ENCODE measurements around the gene KANSL1L. TPM values are rescaled to one million over a fixed set of nuclear protein-coding genes. Genes with fewer than 3 reads are reported as not detected.

KANSL1L gene
- total and polyA plus RNA-seq, 11 donors, result 6.1 to 24.9 (median 18.0) TPM

DNA sequence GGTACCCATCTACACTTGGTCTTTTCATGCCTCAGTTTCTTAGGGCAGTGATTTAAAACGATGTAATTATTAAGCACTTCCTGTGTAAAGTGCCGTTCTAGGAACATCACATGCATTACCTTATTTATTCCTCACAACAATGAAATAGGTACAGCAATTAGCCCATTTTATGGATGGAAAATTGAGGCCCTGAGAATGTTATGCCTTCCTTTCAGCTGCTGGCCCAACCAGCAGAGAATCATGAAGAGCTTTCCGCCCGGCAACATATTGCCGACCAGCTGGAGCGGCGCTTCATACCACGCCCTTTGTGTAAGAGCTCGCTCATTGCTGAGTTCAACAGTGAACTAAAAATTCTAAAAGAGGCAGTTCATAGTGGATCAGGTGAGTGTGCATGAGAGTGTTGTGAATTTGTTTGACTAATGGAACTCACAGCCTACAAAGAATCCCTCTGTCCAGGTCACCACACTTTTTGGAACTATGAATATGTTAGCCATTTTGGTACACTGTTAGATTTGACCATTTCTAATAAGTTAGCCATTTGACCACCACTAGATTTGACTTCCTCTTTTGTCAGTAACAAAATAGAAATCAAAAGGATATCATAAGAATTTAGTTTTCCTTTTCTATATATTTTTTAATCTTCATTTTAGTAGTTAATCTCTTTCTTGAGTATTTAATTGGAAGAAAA, 194.4 kb downstream of the KANSL1L start:
- intact Hi-C loops (cut with DNase I), result loop anchor here in 8 of 10 donors (1.0 to 10.0 kb wide), 5 partner anchors 218 to 428 kb away; no protein-coding TSS in a partner anchor
- ATAC-seq (no peak), DNase-seq (no peak)
- no peaks in the 10 kb centered on the region for H3K36me3 ChIP-seq
- 82 to 86% (median 84%) methylated on average over 9 of the region's 9 CpGs for WGBS, 4 donors
- no peak overlapping the region for H3K27ac ChIP-seq
- no peak overlapping the region for H3K4me3 ChIP-seq
- peaks cover 0 to 2% (median 0%) of the 10 kb centered on the region in 9 donors for H3K27me3 ChIP-seq
- H3K9me3 ChIP-seq, result no peaks in the 10 kb centered on the region
- TF ChIP-seq CTCF (IDR thresholded peaks at IDR 0.05), result no peak
- TF ChIP-seq POLR2A (IDR thresholded peaks at IDR 0.05), result no peak
- H3K4me1 ChIP-seq, result no peaks in the 10 kb centered on the region

DNA sequence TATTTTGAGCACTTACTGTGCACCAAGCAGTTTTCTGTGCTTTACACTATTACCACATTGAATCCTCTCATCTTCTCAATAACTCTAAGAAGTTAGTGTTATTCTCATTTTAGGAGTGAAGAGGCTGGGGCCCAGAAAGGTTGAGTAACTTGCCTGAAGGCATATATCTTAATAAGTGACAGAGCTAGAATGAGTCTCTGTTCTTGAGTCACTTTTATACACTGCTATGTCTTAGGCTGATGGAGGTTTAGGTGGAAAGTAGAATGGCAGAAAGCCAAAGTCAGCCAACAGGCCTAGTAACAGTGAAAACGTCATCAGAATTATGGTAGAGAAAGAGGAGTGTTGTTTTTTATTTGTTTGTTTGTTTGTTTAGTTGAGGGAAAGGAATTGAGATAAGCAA, 196.6 kb downstream of the KANSL1L start:
- H3K27ac ChIP-seq, result no peak overlapping the region
- H3K27me3 ChIP-seq, result peaks cover 0 to 5% (median 0%) of the 10 kb centered on the region in 9 donors
- no peaks in the 10 kb centered on the region for H3K4me1 ChIP-seq
- ATAC-seq, result no peak
- intact Hi-C loops (cut with DNase I), result loop anchor here in 2 of 10 donors (10.0 kb wide), 2 partner anchors 420 to 430 kb away; no protein-coding TSS in a partner anchor
- H3K36me3 ChIP-seq, result no peaks in the 10 kb centered on the region
- TF ChIP-seq POLR2A (IDR thresholded peaks at IDR 0.05) (no peak), CTCF (IDR thresholded peaks at IDR 0.05) (no peak)
- DNase-seq, result no peak
- 44 to 53% (median 49%) methylated on average over 1 of the region's 1 CpG for WGBS, 4 donors
- H3K9me3 ChIP-seq, result no peaks in the 10 kb centered on the region
- no peak overlapping the region for H3K4me3 ChIP-seq

DNA sequence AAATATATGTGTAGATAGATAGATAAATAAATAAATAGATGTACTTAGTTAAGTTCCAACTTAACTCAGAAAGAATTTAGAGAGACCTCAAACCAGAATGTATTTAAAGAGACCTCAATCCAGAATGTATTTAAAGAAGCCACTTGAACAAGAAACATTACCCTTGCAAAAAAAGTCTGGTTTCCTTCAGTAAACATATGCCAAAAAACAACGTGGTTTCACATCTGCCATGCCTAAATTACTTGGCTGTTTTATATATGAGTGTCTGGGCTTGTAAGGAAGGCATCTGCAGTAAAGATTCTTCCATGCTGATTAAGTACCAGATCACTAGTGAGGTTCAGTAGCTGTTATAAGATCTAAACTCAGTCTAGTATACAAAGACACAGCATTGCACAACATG, 197.9 kb downstream of the KANSL1L start:
- Histone ChIP-seq H3K27ac (no peak overlapping the region), H3K4me1 (no peaks in the 10 kb centered on the region), H3K27me3 (peaks cover 0 to 5% (median 0%) of the 10 kb centered on the region in 9 donors), H3K4me3 (no peak overlapping the region), H3K9me3 (no peaks in the 10 kb centered on the region), H3K36me3 (no peaks in the 10 kb centered on the region)
- 23 to 46% (median 39%) methylated on average over 1 of the region's 1 CpG for WGBS, 4 donors
- no peak for TF ChIP-seq POLR2A (IDR thresholded peaks at IDR 0.05)
- TF ChIP-seq CTCF (IDR thresholded peaks at IDR 0.05), result no peak
- DNase-seq (no peak), ATAC-seq (no peak)
- intact Hi-C loops (cut with DNase I), result loop anchor here in 2 of 10 donors (10.0 kb wide), 2 partner anchors 421 to 431 kb away; no protein-coding TSS in a partner anchor

Other genes with a start within 250 kb of the KANSL1L start
- 10 to 100 TPM; 10.7 to 29.8 (median 17.0) TPM for gene RPE, start 168.8 kb downstream of the KANSL1L start, total RNA-seq
- gene RPE, start 168.8 kb downstream of the KANSL1L start, polyA plus RNA-seq, result 10 to 100 TPM in 1 of 2 donors, 1 to 10 TPM in 1; 5.8 to 19.0 TPM
- gene ACADL, start 54.0 kb upstream of the KANSL1L start, total RNA-seq, result 1 to 10 TPM in 3 of 9 donors, under 1 TPM in 6; 0.43 to 2.8 (median 0.49) TPM
- under 1 TPM; 0.21 to 0.88 TPM for gene ACADL, start 54.0 kb upstream of the KANSL1L start, polyA plus RNA-seq
- 1 to 10 TPM in 3 of 9 donors, under 1 TPM in 1, not detected in 5; 0.44 to 6.1 (median 1.2) TPM for gene MYL1, start 143.8 kb upstream of the KANSL1L start, total RNA-seq
- 1 to 10 TPM in 1 of 2 donors, under 1 TPM in 1; 0.08 to 2.1 TPM for gene MYL1, start 143.8 kb upstream of the KANSL1L start, polyA plus RNA-seq

Data from heart left ventricle (tissue), 16 donors.